CD8-positive, alpha-beta memory T cell (primary cell): Measurements from ENCODE around the gene APOA4. TPM values are rescaled to one million over a fixed set of nuclear protein-coding genes. Genes with fewer than 3 reads are reported as not detected.
A peak's percentile ranks its signal among the peaks of the same experiment; 100 is the strongest.

Experiments
- CTCF ChIA-PET: fragments of 350-600 bp; sonication (Branson Sonifier 250); formaldehyde crosslinking; loops from one replicate; lab custom pipeline; 2021; ENCODE audit warnings: antibody characterized with exemption; lab: Charles Lee
- POLR2A ChIA-PET: fragments of 350-600 bp; sonication (Branson Sonifier 250); formaldehyde crosslinking; loops from one replicate; lab custom pipeline; 2021; ENCODE audit warnings: antibody characterized with exemption; lab: Charles Lee
- DNase-seq, 5 donors: peaks; one replicate each; pipeline versions ENCODE4 v3.0.0 to v3.0.0-alpha.2; 2020 to 2022; ENCODE audit warnings: mixed read lengths in 1 of 5
- H3K27ac ChIP-seq: one replicate; pipeline ENCODE4 v1.7.0; 2013; ENCODE audit warnings: low read depth, mild to moderate bottlenecking, low read length, moderate library complexity
- H3K27me3 ChIP-seq: 2 replicates; pipeline ENCODE4 v1.7.0; 2013; ENCODE audit warnings: low read length, mild to moderate bottlenecking; ENCODE audit not compliant: insufficient read depth, poor library complexity, severe bottlenecking
- H3K36me3 ChIP-seq: 2 replicates; pipeline ENCODE4 v1.7.0; 2013; ENCODE audit warnings: mild to moderate bottlenecking, low read length, moderate library complexity; ENCODE audit not compliant: insufficient read depth
- H3K4me1 ChIP-seq: 2 replicates; pipeline ENCODE4 v1.7.0; 2013; ENCODE audit warnings: mild to moderate bottlenecking, low read length, moderate library complexity; ENCODE audit not compliant: insufficient read depth
- H3K4me3 ChIP-seq: 2 replicates; pipeline ENCODE4 v1.7.0; 2013; ENCODE audit warnings: mild to moderate bottlenecking, low read length
- H3K9me3 ChIP-seq: 2 replicates; pipeline ENCODE4 v1.7.0; 2013; ENCODE audit warnings: mild to moderate bottlenecking, low read length
- H3K27ac Mint-ChIP-seq, 8 donors: one replicate each; pipeline ENCODE4 v1.8.0; 2020 to 2021; ENCODE audit warnings: mixed read lengths in 8 of 8, mild to moderate bottlenecking in 6 of 8, inconsistent platforms in 3 of 8, moderate library complexity in 3 of 8
- H3K27me3 Mint-ChIP-seq, 2 donors: one replicate each; pipeline ENCODE4 v1.8.0; 2020 to 2021; ENCODE audit warnings: mixed read lengths in 2 of 2, mild to moderate bottlenecking in 1 of 2, moderate library complexity in 1 of 2
- H3K36me3 Mint-ChIP-seq, 3 donors: one replicate each; pipeline ENCODE4 v1.8.0; 2020 to 2021; ENCODE audit warnings: mixed read lengths in 3 of 3, inconsistent platforms in 1 of 3, mild to moderate bottlenecking in 1 of 3
- H3K4me1 Mint-ChIP-seq, 3 donors: one replicate each; pipeline ENCODE4 v1.8.0; 2020 to 2021; ENCODE audit warnings: mixed read lengths in 3 of 3, inconsistent platforms in 1 of 3, mild to moderate bottlenecking in 1 of 3
- H3K4me3 Mint-ChIP-seq, 7 donors: one replicate each; pipeline ENCODE4 v1.8.0; 2020 to 2021; ENCODE audit warnings: mixed read lengths in 7 of 7, mild to moderate bottlenecking in 6 of 7, moderate library complexity in 4 of 7, inconsistent platforms in 2 of 7
- H3K9me3 Mint-ChIP-seq, 5 donors: one replicate each; pipeline ENCODE4 v1.8.0; 2020 to 2022; ENCODE audit warnings: mixed read lengths in 5 of 5, mild to moderate bottlenecking in 3 of 5, moderate library complexity in 2 of 5, inconsistent platforms in 1 of 5
- polyA plus RNA-seq: library from polyadenylated mRNA; unstranded; fragments of 300-500 nt; fragmentation: Illumina TruSeq; gene quantifications from one replicate; pipeline ENCODE4 v1.2.3, GENCODE V29; 2021
- total RNA-seq, 2 experiments: library from RNA; stranded (reverse); gene quantifications; one replicate each; pipeline ENCODE4 v1.2.3, GENCODE V29; 2021

APOA4 gene
- total and polyA plus RNA-seq, 3 experiments from 2014 or later = not detected

- H3K27me3 ChIP-seq = no peaks in the 10 kb centered on the region
- H3K9me3 ChIP-seq = no peaks in the 10 kb centered on the region
- Mint-ChIP-seq H3K4me3 (peak overlapping the region; percentile 93 to 100 (median 97)), H3K27ac (peak overlapping the region; percentile 9 to 98 (median 88)), H3K9me3 (no peaks in the 10 kb centered on the region), H3K36me3 (peaks cover 15 to 62% (median 40%) of the 10 kb centered on the region in 3 donors), H3K27me3 (no peaks in the 10 kb centered on the region), H3K4me1 (peaks cover 53 to 81% (median 68%) of the 10 kb centered on the region in 3 donors)
- H3K4me1 ChIP-seq = peaks cover 25% of the 10 kb centered on the region
- peaks cover 50% of the 10 kb centered on the region for H3K36me3 ChIP-seq
- ChIA-PET POLR2A (interaction anchor here (0.5 to 3.2 kb wide), 3 partner anchors 13 to 49 kb away, joined by 5 to 24 read pairs (median 17); partner anchors contain the start of gene BUD13), CTCF (interaction anchor here (0.6 to 8.4 kb wide), 6 partner anchors 13 to 321 kb away, joined by 4 to 101 read pairs (median 10); partner anchors contain the start of genes APOA1, APOC3, BUD13 and SIK3)
- peak overlapping the region; percentile 93 for H3K4me3 ChIP-seq
- DNase-seq = no peak
- no peak overlapping the region for H3K27ac ChIP-seq
Measured at GRCh38 chr11:116786326-116786725, 36.8 kb downstream of the APOA4 start.

DNA sequence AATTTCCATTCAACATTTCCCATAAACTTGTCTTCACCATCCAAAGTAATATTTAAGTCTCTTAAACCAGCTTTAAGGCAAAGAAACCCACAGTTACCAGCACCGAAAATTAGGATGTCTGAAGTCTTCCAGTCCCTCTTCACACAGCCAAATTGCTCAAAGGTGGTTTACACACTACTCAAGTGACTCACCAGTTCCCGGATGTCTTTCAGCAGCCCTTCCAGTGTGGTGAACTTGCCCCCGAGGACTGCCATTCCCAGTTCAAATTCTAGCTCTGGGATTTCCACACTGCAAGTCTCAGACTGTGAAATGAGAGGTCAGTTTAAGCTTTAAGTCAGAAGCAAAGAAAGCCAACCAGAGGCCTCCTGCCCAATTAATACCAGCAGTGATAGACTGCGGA is 40.4 kb downstream of the APOA4 start:
- Mint-ChIP-seq H3K36me3 (peaks cover 20 to 93% (median 64%) of the 10 kb centered on the region in 3 donors), H3K4me3 (peak overlapping the region in 1 of 7 donors; percentile 25), H3K27ac (peak overlapping the region in 6 of 8 donors; percentile 32 to 81 (median 58)), H3K4me1 (peaks cover 37 to 65% (median 61%) of the 10 kb centered on the region in 3 donors), H3K9me3 (no peaks in the 10 kb centered on the region), H3K27me3 (no peaks in the 10 kb centered on the region)
- Histone ChIP-seq H3K36me3 (peaks cover 76% of the 10 kb centered on the region), H3K27ac (no peak overlapping the region), H3K4me3 (no peak overlapping the region), H3K27me3 (no peaks in the 10 kb centered on the region), H3K9me3 (no peaks in the 10 kb centered on the region), H3K4me1 (peaks cover 13% of the 10 kb centered on the region)
- no peak for DNase-seq
- ChIA-PET POLR2A (no interaction called here), CTCF (interaction anchor here (1.4 to 2.3 kb wide), 2 partner anchors 9 to 53 kb away, joined by 3 to 6 read pairs; partner anchors contain the start of gene APOA5)

DNA sequence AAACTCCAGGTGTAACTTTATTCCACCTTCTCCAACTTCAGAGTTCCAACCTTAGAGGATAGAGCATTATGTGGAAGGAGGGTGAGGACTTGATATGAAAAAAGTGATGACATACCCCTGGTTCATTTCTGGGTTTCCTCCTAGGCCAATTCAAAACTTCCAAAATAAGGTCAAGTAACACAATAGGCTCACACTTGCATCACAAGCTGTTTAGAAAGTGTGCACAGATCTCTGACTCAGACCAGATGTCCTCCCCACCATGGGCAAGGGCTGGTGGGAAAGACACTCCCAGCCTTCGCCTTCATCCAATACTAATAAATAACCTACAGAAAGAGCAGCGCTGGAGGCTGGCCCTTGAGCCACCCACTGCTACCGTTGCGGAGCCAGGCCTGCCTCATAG is 44.5 kb downstream of the APOA4 start:
- ChIA-PET POLR2A (no interaction called here), CTCF (no interaction called here)
- Histone ChIP-seq H3K4me3 (no peak overlapping the region), H3K9me3 (no peaks in the 10 kb centered on the region), H3K27me3 (no peaks in the 10 kb centered on the region), H3K4me1 (peaks cover 6% of the 10 kb centered on the region), H3K27ac (no peak overlapping the region), H3K36me3 (peaks cover 48% of the 10 kb centered on the region)
- Mint-ChIP-seq H3K27ac (peak overlapping the region in 5 of 8 donors; percentile 9 to 88 (median 43)), H3K9me3 (no peaks in the 10 kb centered on the region), H3K4me1 (peaks cover 14 to 40% (median 39%) of the 10 kb centered on the region in 3 donors), H3K27me3 (no peaks in the 10 kb centered on the region), H3K36me3 (peaks cover 19 to 76% (median 48%) of the 10 kb centered on the region in 3 donors), H3K4me3 (no peak overlapping the region)
- DNase-seq = no peak

DNA sequence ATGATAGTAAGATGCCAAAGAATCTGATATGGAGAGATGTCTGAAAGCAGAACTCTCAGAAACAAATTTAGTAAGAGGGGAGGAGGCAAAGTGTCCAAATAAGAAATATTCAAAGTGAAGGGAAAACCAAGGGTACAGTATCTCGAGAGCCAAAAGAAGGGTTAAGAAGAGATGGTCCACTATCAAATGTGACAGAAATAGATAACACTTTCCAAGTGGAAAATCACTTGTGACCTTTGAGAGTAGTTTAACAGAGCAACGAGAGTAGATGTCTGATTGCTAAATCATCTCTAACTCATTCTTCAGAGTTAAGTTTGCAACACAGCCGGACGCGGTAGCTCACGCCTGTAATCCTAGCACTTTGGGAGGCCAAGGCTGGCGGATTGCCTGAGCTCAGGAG is 46.0 kb downstream of the APOA4 start:
- Mint-ChIP-seq H3K36me3 (peaks cover 11 to 71% (median 33%) of the 10 kb centered on the region in 3 donors), H3K4me3 (no peak overlapping the region), H3K27me3 (no peaks in the 10 kb centered on the region), H3K9me3 (peaks cover 0 to 2% (median 0%) of the 10 kb centered on the region in 5 donors), H3K27ac (peak overlapping the region in 4 of 8 donors; percentile 3 to 77 (median 54)), H3K4me1 (peaks cover 11 to 32% (median 32%) of the 10 kb centered on the region in 3 donors)
- H3K27ac ChIP-seq = no peak overlapping the region
- no peak overlapping the region for H3K4me3 ChIP-seq
- no peaks in the 10 kb centered on the region for H3K27me3 ChIP-seq
- ChIA-PET CTCF (interaction anchor here (0.8 kb wide), 1 partner anchor 14 kb away, joined by 3 read pairs; no protein-coding TSS in a partner anchor), POLR2A (interaction anchor here (1.2 kb wide), 1 partner anchor 11 kb away, joined by 3 read pairs; the partner anchor contains the start of gene ZPR1)
- H3K36me3 ChIP-seq = peaks cover 34% of the 10 kb centered on the region
- no peak for DNase-seq
- H3K4me1 ChIP-seq = peaks cover 12% of the 10 kb centered on the region
- H3K9me3 ChIP-seq = no peaks in the 10 kb centered on the region

DNA sequence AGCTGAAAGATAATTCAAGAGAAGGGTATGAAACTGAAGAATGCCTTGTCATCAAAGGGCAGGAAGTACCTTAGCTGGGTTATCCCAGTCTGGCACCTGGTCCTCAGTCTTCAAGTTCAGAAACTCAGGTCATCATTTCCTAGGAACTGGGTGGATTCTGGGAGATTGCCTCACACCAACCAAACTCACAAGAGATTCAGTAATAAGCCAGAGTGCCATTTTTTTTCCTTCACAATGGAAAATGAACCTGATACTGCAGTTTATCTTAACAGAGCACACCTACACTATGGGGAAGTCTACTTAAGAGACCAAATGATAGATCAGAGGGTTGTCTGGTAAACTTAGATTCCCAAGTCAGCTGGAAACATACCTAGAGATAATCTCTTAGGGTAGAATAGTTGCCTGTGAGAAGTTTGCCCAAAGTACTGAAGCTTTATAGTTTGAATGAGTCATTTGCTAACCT is 46.6 kb downstream of the APOA4 start:
- H3K36me3 Mint-ChIP-seq = peaks cover 10 to 67% (median 32%) of the 10 kb centered on the region in 3 donors
- H3K4me3 ChIP-seq = no peak overlapping the region
- no peaks in the 10 kb centered on the region for H3K27me3 Mint-ChIP-seq
- H3K27ac Mint-ChIP-seq = peak overlapping the region in 5 of 8 donors; percentile 3 to 77 (median 55)
- ChIA-PET CTCF (no interaction called here), POLR2A (no interaction called here)
- no peaks in the 10 kb centered on the region for H3K27me3 ChIP-seq
- H3K4me3 Mint-ChIP-seq = peak overlapping the region in 1 of 7 donors; percentile 6
- H3K9me3 Mint-ChIP-seq = peaks cover 0 to 2% (median 0%) of the 10 kb centered on the region in 5 donors
- H3K36me3 ChIP-seq = peaks cover 31% of the 10 kb centered on the region
- no peak for DNase-seq
- peaks cover 16 to 36% (median 35%) of the 10 kb centered on the region in 3 donors for H3K4me1 Mint-ChIP-seq
- no peak overlapping the region for H3K27ac ChIP-seq
- H3K9me3 ChIP-seq = no peaks in the 10 kb centered on the region
- H3K4me1 ChIP-seq = peaks cover 17% of the 10 kb centered on the region

DNA sequence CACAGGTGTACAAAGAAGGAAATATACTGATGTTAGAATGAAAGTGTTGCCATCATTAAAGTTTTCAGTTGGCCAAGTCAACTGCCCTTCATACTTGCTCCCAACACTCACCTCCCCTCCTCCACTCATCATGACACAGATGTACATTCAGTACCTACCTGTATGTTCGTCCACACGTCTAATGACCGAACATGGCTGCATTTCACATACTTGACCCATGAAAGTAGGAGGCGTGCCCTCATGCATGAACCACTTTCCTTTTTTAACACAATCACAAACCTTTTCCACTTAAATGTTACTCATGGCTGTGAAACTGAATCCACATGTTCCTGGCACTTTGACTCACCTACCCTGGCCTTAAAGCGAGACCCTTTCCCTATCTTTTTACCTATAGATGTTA is 47.1 kb downstream of the APOA4 start:
- Mint-ChIP-seq H3K27me3 (no peaks in the 10 kb centered on the region), H3K4me1 (peaks cover 22 to 36% (median 35%) of the 10 kb centered on the region in 3 donors), H3K4me3 (peak overlapping the region in 1 of 7 donors; percentile 80), H3K27ac (peak overlapping the region in 5 of 8 donors; percentile 0 to 77 (median 51)), H3K36me3 (peaks cover 10 to 61% (median 29%) of the 10 kb centered on the region in 3 donors), H3K9me3 (peaks cover 0 to 2% (median 0%) of the 10 kb centered on the region in 5 donors)
- no peak for DNase-seq
- Histone ChIP-seq H3K27ac (no peak overlapping the region), H3K27me3 (no peaks in the 10 kb centered on the region), H3K4me1 (peaks cover 23% of the 10 kb centered on the region), H3K9me3 (no peaks in the 10 kb centered on the region), H3K36me3 (peaks cover 26% of the 10 kb centered on the region), H3K4me3 (no peak overlapping the region)
- POLR2A ChIA-PET = interaction anchor here (0.6 kb wide), 1 partner anchor 549 kb away, joined by 5 read pairs; no protein-coding TSS in a partner anchor
- CTCF ChIA-PET = no interaction called here

- no peak overlapping the region for H3K4me3 ChIP-seq
- peaks cover 28 to 39% (median 35%) of the 10 kb centered on the region in 3 donors for H3K4me1 Mint-ChIP-seq
- no peaks in the 10 kb centered on the region for H3K27me3 Mint-ChIP-seq
- H3K4me3 Mint-ChIP-seq = peak overlapping the region in 3 of 7 donors; percentile 39 to 57 (median 52)
- peaks cover 25% of the 10 kb centered on the region for H3K4me1 ChIP-seq
- peaks cover 0 to 2% (median 0%) of the 10 kb centered on the region in 5 donors for H3K9me3 Mint-ChIP-seq
- no peaks in the 10 kb centered on the region for H3K9me3 ChIP-seq
- peaks cover 10 to 54% (median 24%) of the 10 kb centered on the region in 3 donors for H3K36me3 Mint-ChIP-seq
- no peaks in the 10 kb centered on the region for H3K27me3 ChIP-seq
- no peak for DNase-seq
- peak overlapping the region in 4 of 8 donors; percentile 41 to 99 (median 71) for H3K27ac Mint-ChIP-seq
- POLR2A ChIA-PET = interaction anchor here (0.7 kb wide), 1 partner anchor 315 kb away, joined by 10 read pairs; no protein-coding TSS in a partner anchor
- no peak overlapping the region for H3K27ac ChIP-seq
- peaks cover 21% of the 10 kb centered on the region for H3K36me3 ChIP-seq
- CTCF ChIA-PET = interaction anchor here (0.6 to 2.3 kb wide), 2 partner anchors 13 to 493 kb away, joined by 3 to 14 read pairs; partner anchors contain the start of gene ZPR1
Measured at GRCh38 chr11:116774661-116775060, 48.4 kb downstream of the APOA4 start.
